Measurements from ENCODE around the gene OR13C2. TPM values are rescaled to one million over a fixed set of nuclear protein-coding genes. Genes with fewer than 3 reads are reported as not detected.

The OR13C2 gene
- polyA plus RNA-seq, 2 donors = not detected

- 83 to 89% methylated on average over 8 of the region's 8 CpGs for WGBS, 2 donors
- Histone ChIP-seq H3K27ac (ENCODE audit: low read depth in 2 of 2, low read length in 1 of 2) (no peak overlapping the region), H3K27me3 (ENCODE audit: control insufficient read depth in 1 of 2, insufficient read depth in 2 of 2, low read length in 2 of 2) (no peaks in the 10 kb centered on the region), H3K9me3 (ENCODE audit: control insufficient read depth in 2 of 2, insufficient read depth in 1 of 2, low read depth in 1 of 2, low read length in 1 of 2) (no peaks in the 10 kb centered on the region), H3K4me1 (ENCODE audit: control insufficient read depth in 2 of 2, insufficient read depth in 2 of 2, low read length in 1 of 2) (no peaks in the 10 kb centered on the region), H3K4me3 (ENCODE audit: low read depth in 1 of 2, low read length in 2 of 2) (no peak overlapping the region), H3K36me3 (ENCODE audit: control insufficient read depth in 2 of 2, insufficient read depth in 2 of 2, low read length in 1 of 2) (no peaks in the 10 kb centered on the region)
Observed at GRCh38 chr9:104556830-104557634, 48.4 kb downstream of the OR13C2 start.

- no peaks in the 10 kb centered on the region for H3K9me3 ChIP-seq (ENCODE audit: control insufficient read depth in 2 of 2, insufficient read depth in 1 of 2, low read depth in 1 of 2, low read length in 1 of 2)
- H3K36me3 ChIP-seq (ENCODE audit: control insufficient read depth in 2 of 2, insufficient read depth in 2 of 2, low read length in 1 of 2) = no peaks in the 10 kb centered on the region
- no peaks in the 10 kb centered on the region for H3K4me1 ChIP-seq (ENCODE audit: control insufficient read depth in 2 of 2, insufficient read depth in 2 of 2, low read length in 1 of 2)
- 91 to 96% methylated on average over 1 of the region's 1 CpG for WGBS, 2 donors
- H3K27me3 ChIP-seq (ENCODE audit: control insufficient read depth in 1 of 2, insufficient read depth in 2 of 2, low read length in 2 of 2) = no peaks in the 10 kb centered on the region
- H3K27ac ChIP-seq (ENCODE audit: low read depth in 2 of 2, low read length in 1 of 2) = no peak overlapping the region
- no peak overlapping the region for H3K4me3 ChIP-seq (ENCODE audit: low read depth in 1 of 2, low read length in 2 of 2)
Observed at GRCh38 chr9:104555521-104555920, 49.9 kb downstream of the OR13C2 start.

Other genes starting within 250 kb of the OR13C2 start
- gene OR13F1, start 101.4 kb downstream of the OR13C2 start, polyA plus RNA-seq = not detected
- gene OR13C4, start 78.4 kb downstream of the OR13C2 start, polyA plus RNA-seq = not detected
- not detected for gene OR13C3, start 68.8 kb downstream of the OR13C2 start, polyA plus RNA-seq
- gene OR13C8, start 36.5 kb downstream of the OR13C2 start, polyA plus RNA-seq = not detected
- gene OR13C5, start 6.2 kb downstream of the OR13C2 start, polyA plus RNA-seq = not detected
- gene OR13C9, start 12.6 kb upstream of the OR13C2 start, polyA plus RNA-seq = not detected
- not detected for gene OR13D1, start 88.9 kb upstream of the OR13C2 start, polyA plus RNA-seq
- 10 to 100 TPM; 12.6 to 28.9 TPM for gene NIPSNAP3A, start 142.1 kb upstream of the OR13C2 start, polyA plus RNA-seq
- under 1 TPM; 0.77 to 0.87 TPM for gene NIPSNAP3B, start 158.5 kb upstream of the OR13C2 start, polyA plus RNA-seq

Data from esophagus (tissue), 2 donors.